PFSK-1 (cell line): ENCODE data around the gene TMEM163.

ENCODE experiments used
- FOXP2 ChIP-seq: optimal IDR thresholded peaks from 2 replicates; pipeline ENCODE3; 2011; ENCODE audit warnings: borderline replicate concordance, control low read depth, inconsistent platforms; ENCODE audit not compliant: insufficient read depth; ENCODE audit errors: extremely low read length, extremely low read depth
- SIN3A ChIP-seq: IDR thresholded peaks from 2 replicates; pipeline ENCODE4 v1.6.1; 2012; ENCODE audit warnings: mild to moderate bottlenecking, low read length, moderate library complexity, borderline replicate concordance; ENCODE audit not compliant: insufficient read depth
- TAF1 ChIP-seq: IDR thresholded peaks from 2 replicates; pipeline ENCODE4 v1.6.1; 2012; ENCODE audit warnings: low read length, control low read depth, borderline replicate concordance; ENCODE audit not compliant: insufficient read depth
- TF ChIP-seq, protein P1 (sequence below), 2 experiments: IDR thresholded peaks; 2 replicates each; pipeline versions ENCODE4 v1.6.1 to v1.8.0; 2011 to 2012; ENCODE audit warnings: low read depth in 2 of 2, low read length in 2 of 2, control low read depth in 1 of 2, inconsistent platforms in 1 of 2, mild to moderate bottlenecking in 1 of 2, moderate library complexity in 1 of 2; ENCODE audit not compliant: insufficient read depth in 1 of 2

DNA sequence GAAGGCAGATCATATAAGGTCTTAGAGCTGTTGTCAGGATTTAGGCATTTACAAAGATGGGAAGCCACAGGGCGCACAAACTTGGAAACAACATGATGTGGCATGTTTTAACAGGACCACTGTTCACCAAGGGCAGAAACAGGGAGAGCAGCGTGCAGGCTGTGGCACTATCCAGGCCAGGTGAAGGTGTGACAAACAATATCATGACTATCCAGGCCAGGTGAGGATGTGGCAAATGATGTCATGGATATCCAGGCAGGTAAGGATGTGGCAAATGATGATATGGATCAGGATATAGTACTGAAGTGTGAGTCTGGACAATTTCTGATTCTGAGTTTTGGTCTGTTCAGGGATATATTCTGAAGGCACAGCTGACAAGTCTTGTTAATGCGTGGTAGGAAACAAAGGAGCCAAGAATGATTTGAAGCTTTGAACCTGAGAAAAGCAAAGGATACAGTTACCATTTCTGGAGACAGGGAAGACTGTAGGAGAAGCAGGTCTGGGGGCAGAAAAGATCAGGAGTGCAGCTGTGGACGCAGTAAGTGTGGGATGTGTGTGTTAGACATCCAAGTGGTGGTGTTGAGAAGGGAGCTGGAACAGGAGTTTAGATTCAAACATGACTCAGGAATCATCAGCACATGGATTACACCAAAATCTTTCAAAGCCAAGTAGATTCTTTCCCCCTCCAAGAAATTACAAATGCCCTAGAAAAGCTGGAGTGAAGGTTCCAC, 205.9 kb downstream of the TMEM163 start:
- no peak for TF ChIP-seq SIN3A
- no peak for TF ChIP-seq TAF1
- TF ChIP-seq, protein P1, sequence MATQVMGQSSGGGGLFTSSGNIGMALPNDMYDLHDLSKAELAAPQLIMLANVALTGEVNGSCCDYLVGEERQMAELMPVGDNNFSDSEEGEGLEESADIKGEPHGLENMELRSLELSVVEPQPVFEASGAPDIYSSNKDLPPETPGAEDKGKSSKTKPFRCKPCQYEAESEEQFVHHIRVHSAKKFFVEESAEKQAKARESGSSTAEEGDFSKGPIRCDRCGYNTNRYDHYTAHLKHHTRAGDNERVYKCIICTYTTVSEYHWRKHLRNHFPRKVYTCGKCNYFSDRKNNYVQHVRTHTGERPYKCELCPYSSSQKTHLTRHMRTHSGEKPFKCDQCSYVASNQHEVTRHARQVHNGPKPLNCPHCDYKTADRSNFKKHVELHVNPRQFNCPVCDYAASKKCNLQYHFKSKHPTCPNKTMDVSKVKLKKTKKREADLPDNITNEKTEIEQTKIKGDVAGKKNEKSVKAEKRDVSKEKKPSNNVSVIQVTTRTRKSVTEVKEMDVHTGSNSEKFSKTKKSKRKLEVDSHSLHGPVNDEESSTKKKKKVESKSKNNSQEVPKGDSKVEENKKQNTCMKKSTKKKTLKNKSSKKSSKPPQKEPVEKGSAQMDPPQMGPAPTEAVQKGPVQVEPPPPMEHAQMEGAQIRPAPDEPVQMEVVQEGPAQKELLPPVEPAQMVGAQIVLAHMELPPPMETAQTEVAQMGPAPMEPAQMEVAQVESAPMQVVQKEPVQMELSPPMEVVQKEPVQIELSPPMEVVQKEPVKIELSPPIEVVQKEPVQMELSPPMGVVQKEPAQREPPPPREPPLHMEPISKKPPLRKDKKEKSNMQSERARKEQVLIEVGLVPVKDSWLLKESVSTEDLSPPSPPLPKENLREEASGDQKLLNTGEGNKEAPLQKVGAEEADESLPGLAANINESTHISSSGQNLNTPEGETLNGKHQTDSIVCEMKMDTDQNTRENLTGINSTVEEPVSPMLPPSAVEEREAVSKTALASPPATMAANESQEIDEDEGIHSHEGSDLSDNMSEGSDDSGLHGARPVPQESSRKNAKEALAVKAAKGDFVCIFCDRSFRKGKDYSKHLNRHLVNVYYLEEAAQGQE (IDR thresholded peaks at IDR 0.05; ENCODE audit: insufficient read depth in 1 of 2, low read depth in 2 of 2, low read length in 2 of 2) = no peak
- TF ChIP-seq FOXP2 = no peak
